Measurements from ENCODE around the gene GNG13.
"Not testable (repeated sequence)": the region's sequence is repeated elsewhere in the genome, so short reads cannot be mapped to it uniquely, and the experiment has no call there.

The GNG13 gene

DNA sequence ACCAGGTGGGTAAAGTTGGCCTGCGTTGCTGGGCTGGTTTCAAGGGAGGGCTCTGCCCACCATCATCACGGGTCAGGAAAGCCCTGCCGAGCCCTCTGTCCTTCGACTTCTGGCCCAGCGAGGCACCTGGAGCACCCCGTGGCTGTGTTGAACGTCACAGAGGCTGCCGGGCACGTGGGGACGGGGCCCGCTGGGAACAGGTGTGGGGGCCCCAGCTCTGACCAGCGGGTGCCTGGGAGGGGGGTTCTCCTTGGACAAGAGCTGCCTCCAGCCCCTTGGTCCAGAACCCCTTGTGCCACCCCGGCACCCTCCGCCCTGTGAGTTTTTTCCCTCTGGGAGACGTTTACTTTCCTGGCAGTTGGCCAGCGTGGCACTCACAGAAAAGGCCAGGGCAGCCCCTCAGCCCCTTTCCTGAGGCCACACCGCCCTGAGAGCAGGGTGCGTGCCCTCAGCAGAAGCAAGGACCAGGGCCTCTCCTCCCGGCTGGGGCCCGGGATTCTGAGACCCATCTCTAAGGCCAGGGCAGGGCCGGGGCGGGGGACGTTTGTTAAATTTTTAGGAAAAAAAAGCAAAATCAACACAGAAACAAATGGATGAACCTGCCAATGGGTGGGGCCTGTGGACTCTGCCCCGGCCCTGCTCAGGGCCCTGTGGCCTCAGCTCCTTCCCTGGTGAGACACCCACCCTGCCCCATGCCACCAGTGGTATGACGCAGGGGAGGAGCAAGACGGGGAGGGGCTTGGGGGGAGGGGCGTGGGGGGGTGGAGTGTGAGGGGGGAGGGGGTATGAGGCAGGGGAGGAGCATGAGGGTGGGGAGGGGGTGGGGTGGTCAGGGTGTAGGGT, 31.3 kb upstream of the GNG13 start:
- no peak for DNase-seq (ENCODE audit: low read depth)

DNA sequence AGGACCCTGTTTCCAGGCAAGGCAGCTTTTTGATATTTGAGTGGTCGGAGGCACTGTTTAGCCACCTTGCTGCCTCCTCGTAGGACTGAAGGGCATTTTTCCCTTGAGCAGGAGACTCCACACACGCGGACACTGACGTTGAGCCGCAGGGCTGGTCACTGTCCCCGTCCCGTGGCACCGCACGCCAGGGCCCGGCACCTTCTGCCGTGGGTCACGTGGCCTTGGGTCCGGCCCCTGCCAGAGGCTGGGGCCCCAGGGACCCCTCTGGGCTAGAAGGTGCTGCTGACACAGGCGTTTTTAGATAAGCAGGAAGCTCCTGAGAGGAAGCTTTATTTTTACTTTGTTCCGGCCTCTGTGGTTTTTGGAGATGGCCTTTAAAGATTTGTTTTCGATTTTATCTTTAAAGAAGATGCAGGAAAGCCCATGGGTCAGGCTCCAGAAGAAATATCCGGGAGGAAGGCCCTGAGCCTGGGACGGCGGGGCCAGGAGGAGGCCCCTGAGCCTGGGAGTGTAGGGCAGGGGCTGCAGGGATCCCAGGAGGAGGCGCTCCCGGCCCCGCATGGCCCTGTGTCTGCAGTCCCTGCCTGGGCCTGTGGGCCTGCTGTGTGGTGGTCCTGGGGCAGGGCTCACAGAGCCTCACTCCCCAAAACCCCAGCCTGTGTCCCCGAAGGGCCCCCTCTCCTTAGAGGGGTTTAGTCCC, 30.5 kb upstream of the GNG13 start:
- DNase-seq (ENCODE audit: low read depth) = no peak

- DNase-seq (ENCODE audit: low read depth) = no peak
Measured at GRCh38 chr16:830107-830870, 29.8 kb upstream of the GNG13 start.

- DNase-seq (ENCODE audit: low read depth) = no peak
Measured at GRCh38 chr16:828891-829290, 28.4 kb upstream of the GNG13 start.

GRCh38 chr16:827513-827912, 27.0 kb upstream of the GNG13 start:
- DNase-seq (ENCODE audit: low read depth) = no peak

- DNase-seq (ENCODE audit: low read depth) = no peak
Measured at GRCh38 chr16:825341-826061, 25.0 kb upstream of the GNG13 start.

- no peak for DNase-seq (ENCODE audit: low read depth)
Measured at GRCh38 chr16:824601-825000, 24.1 kb upstream of the GNG13 start.

- DNase-seq (ENCODE audit: low read depth) = no peak
Measured at GRCh38 chr16:824194-824593, 23.7 kb upstream of the GNG13 start.

- no peak for DNase-seq (ENCODE audit: low read depth)
Measured at GRCh38 chr16:822909-823297, 22.4 kb upstream of the GNG13 start.

- DNase-seq (ENCODE audit: low read depth) = no peak
Measured at GRCh38 chr16:822174-822908, 21.8 kb upstream of the GNG13 start.

GRCh38 chr16:821751-822150, 21.2 kb upstream of the GNG13 start:
- no peak for DNase-seq (ENCODE audit: low read depth)

- no peak for DNase-seq (ENCODE audit: low read depth)
Measured at GRCh38 chr16:820748-821147, 20.2 kb upstream of the GNG13 start.

GRCh38 chr16:820044-820408, 19.5 kb upstream of the GNG13 start:
- not testable (repeated sequence) for DNase-seq (ENCODE audit: low read depth)

DNA sequence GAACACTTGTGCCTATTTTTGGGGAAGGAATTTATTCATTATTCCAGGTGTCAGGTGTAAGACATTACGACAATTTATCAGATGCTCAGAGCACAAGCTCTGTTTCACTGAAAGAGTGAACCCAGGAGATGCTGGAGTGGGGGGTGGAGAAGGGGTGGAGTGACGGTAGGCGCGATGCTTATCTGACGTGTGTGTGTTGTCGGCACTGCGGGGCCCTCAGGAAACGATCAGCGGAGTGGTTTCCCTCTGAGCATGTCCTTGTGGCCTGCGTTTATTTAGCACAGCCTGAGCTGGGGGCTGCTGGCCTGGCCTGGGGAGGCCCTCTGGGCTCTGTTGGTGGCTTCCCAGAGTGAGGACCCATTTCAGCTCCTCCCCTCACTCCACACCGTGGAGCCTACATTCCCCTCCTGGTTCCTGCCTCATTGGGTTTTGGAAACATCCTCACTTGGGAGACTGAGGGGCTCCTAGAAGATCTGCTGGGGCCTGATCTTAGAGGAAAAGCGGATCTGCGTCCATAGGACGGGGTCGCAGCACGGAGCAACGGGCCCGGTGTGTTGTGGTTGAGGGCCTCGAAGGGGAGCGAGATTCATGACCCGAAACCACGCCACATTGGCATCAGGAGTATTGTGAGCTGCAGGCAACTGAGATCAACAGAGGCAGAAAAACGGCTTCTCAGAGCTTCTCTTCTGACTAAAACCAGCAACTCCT, 19.0 kb upstream of the GNG13 start:
- no peak for DNase-seq (ENCODE audit: low read depth)

DNA sequence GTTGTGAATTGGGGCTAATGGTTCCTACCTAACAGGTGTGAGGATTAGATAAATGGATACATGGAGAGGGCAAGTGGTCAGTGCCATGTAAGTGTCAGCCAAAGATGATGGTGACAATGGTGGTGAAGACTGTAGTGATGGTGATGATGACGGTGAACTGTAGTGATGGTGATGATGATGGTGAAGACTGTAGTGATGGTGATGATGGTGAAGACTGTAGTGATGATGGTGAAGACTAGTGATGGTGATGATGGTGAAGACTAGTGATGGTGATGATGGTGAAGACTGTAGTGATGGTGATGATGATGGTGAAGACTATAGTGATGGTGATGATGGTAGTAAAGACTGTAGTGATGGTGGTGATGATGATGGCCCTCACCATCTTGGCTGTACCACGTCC, 18.1 kb upstream of the GNG13 start:
- DNase-seq (ENCODE audit: low read depth) = no peak

DNA sequence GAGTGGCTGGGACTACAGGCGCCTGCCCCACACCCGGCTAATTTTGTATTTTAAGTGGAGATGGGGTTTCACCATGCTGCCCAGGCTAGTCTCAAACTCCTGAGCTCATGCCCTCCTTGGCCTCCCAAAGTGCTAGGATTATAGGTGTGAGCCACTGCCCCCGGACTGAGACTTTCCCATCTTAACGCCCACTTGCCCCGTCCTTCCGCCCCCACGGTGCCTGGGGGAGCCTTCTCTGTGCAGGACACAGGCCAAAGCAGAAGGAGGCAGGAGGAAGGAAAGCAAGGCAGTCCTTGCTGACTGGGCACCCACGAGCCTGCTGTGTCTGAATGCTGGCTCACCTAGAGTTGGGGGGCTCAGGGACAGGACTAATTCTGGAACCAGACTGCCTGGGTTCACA, 17.6 kb upstream of the GNG13 start:
- no peak for DNase-seq (ENCODE audit: low read depth)

DNA sequence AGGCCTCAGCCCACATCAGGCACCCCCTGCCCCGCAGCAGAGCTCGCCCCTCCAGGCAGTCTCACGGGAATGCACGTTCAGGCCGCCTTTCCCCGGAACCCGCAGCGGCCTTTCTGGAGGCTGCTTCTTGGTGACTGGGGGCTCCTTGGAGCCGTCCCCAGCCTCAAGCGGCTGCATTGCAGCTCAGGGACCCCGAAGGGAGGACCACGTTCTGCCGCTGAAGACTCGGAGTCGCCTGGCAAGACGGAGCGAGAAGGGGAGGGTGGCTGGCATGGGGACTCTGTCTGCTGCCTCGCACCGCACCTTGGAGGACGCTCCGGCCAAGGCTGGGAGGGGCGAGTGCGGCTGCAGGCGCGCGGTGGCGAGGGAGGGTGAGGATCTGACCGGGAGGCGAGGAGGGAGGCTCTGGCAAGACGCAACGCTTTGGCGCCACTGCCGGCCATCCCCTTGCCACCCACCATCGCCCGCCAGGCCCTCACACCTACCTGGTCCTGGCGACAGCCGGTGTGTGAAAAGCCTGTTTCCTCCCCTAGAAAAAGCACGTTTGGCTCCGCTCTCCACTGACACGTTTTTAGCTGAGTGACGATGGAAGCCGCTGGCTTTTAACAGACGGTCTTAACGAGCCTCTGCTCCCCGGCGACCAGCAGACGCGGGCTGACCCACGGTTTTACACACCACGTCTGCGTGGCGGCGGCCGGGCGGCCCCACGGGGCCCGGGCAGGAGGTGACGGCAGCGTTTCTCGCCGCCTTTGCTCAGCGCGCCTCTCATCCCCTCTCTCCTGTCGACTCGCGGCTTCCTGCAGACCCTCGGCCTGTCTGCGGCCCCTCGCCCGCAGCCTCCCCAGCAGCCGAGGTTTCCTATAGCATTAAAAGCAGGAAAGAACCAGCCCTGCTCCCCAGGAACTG, 16.7 kb upstream of the GNG13 start:
- DNase-seq (ENCODE audit: low read depth) = no peak

GRCh38 chr16:815861-816260, 15.3 kb upstream of the GNG13 start:
- no peak for DNase-seq (ENCODE audit: low read depth)

- no peak for DNase-seq (ENCODE audit: low read depth)
Measured at GRCh38 chr16:814974-815373, 14.4 kb upstream of the GNG13 start.

DNA sequence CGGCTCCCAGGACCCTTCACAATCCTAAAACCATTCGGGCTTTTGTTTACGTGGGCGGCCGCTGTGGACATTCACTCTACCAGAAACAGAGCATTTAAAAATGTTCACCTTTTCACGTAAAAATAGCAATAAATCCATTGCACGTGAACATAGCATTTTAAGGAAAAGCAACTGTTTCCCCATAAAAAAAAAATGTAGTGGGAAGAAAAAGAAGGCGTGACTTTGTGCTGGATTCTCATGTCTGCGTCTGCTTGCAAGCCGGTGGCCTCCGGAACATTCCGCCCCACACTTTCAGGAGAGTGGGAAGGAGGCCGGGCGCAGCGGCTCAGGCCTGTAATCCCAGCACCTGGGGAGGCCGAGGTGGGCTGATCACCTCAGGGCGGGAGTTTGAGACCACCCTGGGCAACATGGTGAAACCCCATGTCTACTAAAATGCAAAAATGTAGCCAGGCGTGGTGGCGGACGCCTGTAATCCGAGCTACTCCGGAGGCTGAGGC, 13.4 kb upstream of the GNG13 start:
- DNase-seq (ENCODE audit: low read depth) = no peak

All from activated T-cell treated with anti-CD3 and anti-CD28 coated beads for 1 hour (primary cell).